Neural progenitor cell (in vitro differentiated cells): ENCODE data around the gene TIAM1. TPM values are rescaled to one million over a fixed set of nuclear protein-coding genes. Genes with fewer than 3 reads are reported as not detected.

Experiments
- DNase-seq: peaks from one replicate; pipeline ENCODE4 v3.0.0-alpha.2; 2016; ENCODE audit warnings: low spot score
- H2AFZ ChIP-seq: fragments of 200-600 bp; sonication (generic); replicated peaks from 2 replicates; pipeline ENCODE4 v1.6.1; 2016; ENCODE audit warnings: antibody characterized with exemption
- H3F3A ChIP-seq: fragments of 200-600 bp; sonication (generic); 2 replicates; pipeline ENCODE4 v1.6.1; 2016; ENCODE audit warnings: antibody characterized with exemption, low read depth
- H3K27ac ChIP-seq: fragments of 200-600 bp; sonication (generic); 2 replicates; pipeline ENCODE4 v1.5.1; 2016; ENCODE audit warnings: mild to moderate bottlenecking
- H3K27me3 ChIP-seq: fragments of 200-600 bp; sonication (generic); 2 replicates; pipeline ENCODE4 v1.6.1; 2016; ENCODE audit warnings: mild to moderate bottlenecking, moderate library complexity
- H3K36me3 ChIP-seq: fragments of 200-600 bp; sonication (generic); 2 replicates; pipeline ENCODE4 v1.5.1; 2016
- H3K4me1 ChIP-seq: fragments of 200-600 bp; sonication (generic); 2 replicates; pipeline ENCODE4 v1.6.1; 2016; ENCODE audit warnings: mixed run types
- H3K4me2 ChIP-seq: fragments of 200-600 bp; sonication (generic); 2 replicates; pipeline ENCODE4 v1.6.1; 2016
- H3K4me3 ChIP-seq: fragments of 200-600 bp; sonication (generic); 2 replicates; pipeline ENCODE4 v1.5.1; 2016
- H3K79me2 ChIP-seq: fragments of 200-600 bp; sonication (generic); 2 replicates; pipeline ENCODE4 v1.6.1; 2016; ENCODE audit warnings: low read depth
- H3K9ac ChIP-seq: fragments of 200-600 bp; sonication (generic); 2 replicates; pipeline ENCODE4 v1.6.1; 2016
- H3K9me3 ChIP-seq: fragments of 200-600 bp; sonication (generic); 2 replicates; pipeline ENCODE4 v1.5.1; 2016; ENCODE audit warnings: low read depth
- H4K20me1 ChIP-seq: fragments of 200-600 bp; sonication (generic); 2 replicates; pipeline ENCODE4 v1.6.1; 2016; ENCODE audit warnings: low read depth
- H3K27ac Mint-ChIP-seq: 3 replicates; pipeline ENCODE4 v1.8.0; 2021; ENCODE audit warnings: mixed read lengths
- H3K27me3 Mint-ChIP-seq: 2 replicates; pipeline ENCODE4 v1.8.0; 2022; ENCODE audit warnings: low read depth, mild to moderate bottlenecking, inconsistent platforms, moderate library complexity, mixed read lengths; ENCODE audit not compliant: insufficient read depth
- H3K36me3 Mint-ChIP-seq: 3 replicates; pipeline ENCODE4 v1.8.0; 2021; ENCODE audit warnings: mixed read lengths
- H3K4me1 Mint-ChIP-seq: 3 replicates; pipeline ENCODE4 v1.8.0; 2021; ENCODE audit warnings: mixed read lengths
- H3K4me3 Mint-ChIP-seq: 3 replicates; pipeline ENCODE4 v1.8.0; 2021; ENCODE audit warnings: mild to moderate bottlenecking, moderate library complexity, mixed read lengths
- H3K9me3 Mint-ChIP-seq: 3 replicates; pipeline ENCODE4 v1.8.0; 2020; ENCODE audit warnings: mixed read lengths
- EZH2 ChIP-seq: fragments of 200-600 bp; sonication (generic); IDR thresholded peaks from 2 replicates; pipeline ENCODE4 v1.6.1; 2017; ENCODE audit warnings: antibody characterized with exemption, mild to moderate bottlenecking, moderate library complexity
- EZH2phosphoT487 ChIP-seq: fragments of 200-600 bp; sonication (generic); IDR thresholded peaks from 2 replicates; pipeline ENCODE4 v1.6.1; 2017; ENCODE audit warnings: antibody characterized with exemption
- total RNA-seq: library from RNA; depleted of rRNA; stranded (reverse); fragments of >200 nt; gene quantifications from 2 replicates; pipeline ENCODE4 v1.2.3, GENCODE V29; 2015; ENCODE audit warnings: low replicate concordance
- TF ChIP-seq, protein P1 (sequence below): fragments of 200-600 bp; sonication (generic); IDR thresholded peaks from 2 replicates; pipeline ENCODE4 v1.5.1; 2017; ENCODE audit warnings: antibody characterized with exemption, mild to moderate bottlenecking

Gene TIAM1
- total RNA-seq, 1 donor from 2014 or later, result 27.2 TPM

DNA sequence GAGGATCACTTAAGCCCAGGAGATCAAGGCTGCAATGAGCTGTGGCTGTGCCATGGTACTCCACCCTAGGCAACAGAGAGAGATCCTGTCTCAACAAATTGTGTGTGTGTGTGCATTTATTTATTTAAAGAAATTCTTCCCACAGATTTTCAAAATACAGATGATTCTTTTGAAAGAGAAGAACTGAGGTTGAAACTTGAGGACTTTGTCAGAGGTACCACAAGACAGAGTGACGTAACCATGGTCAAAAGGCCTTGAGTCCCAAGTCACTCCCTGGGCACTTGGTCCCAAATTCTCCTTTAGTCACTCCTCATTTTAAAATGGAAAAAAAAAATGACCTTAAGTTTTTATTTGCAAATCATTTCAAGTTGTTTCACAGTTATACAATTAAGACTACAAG lies 57.4 kb downstream of the TIAM1 start:
- Mint-ChIP-seq H3K36me3 (peaks cover 24% of the 10 kb centered on the region), H3K9me3 (peaks cover 9% of the 10 kb centered on the region), H3K4me1 (peaks cover 12% of the 10 kb centered on the region), H3K27me3 (peaks cover 2% of the 10 kb centered on the region), H3K27ac (no peak overlapping the region), H3K4me3 (no peak overlapping the region)
- no peaks in the 10 kb centered on the region for H3K79me2 ChIP-seq
- H2AFZ ChIP-seq, result no peak overlapping the region
- TF ChIP-seq, protein P1, sequence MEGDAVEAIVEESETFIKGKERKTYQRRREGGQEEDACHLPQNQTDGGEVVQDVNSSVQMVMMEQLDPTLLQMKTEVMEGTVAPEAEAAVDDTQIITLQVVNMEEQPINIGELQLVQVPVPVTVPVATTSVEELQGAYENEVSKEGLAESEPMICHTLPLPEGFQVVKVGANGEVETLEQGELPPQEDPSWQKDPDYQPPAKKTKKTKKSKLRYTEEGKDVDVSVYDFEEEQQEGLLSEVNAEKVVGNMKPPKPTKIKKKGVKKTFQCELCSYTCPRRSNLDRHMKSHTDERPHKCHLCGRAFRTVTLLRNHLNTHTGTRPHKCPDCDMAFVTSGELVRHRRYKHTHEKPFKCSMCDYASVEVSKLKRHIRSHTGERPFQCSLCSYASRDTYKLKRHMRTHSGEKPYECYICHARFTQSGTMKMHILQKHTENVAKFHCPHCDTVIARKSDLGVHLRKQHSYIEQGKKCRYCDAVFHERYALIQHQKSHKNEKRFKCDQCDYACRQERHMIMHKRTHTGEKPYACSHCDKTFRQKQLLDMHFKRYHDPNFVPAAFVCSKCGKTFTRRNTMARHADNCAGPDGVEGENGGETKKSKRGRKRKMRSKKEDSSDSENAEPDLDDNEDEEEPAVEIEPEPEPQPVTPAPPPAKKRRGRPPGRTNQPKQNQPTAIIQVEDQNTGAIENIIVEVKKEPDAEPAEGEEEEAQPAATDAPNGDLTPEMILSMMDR, result no peak
- TF ChIP-seq EZH2phosphoT487 (no peak), EZH2 (no peak)
- no peaks in the 10 kb centered on the region for H3K36me3 ChIP-seq
- H3K9ac ChIP-seq, result no peak overlapping the region
- no peaks in the 10 kb centered on the region for H4K20me1 ChIP-seq
- H3K27me3 ChIP-seq, result no peaks in the 10 kb centered on the region
- peaks cover 5% of the 10 kb centered on the region for H3K9me3 ChIP-seq
- H3F3A ChIP-seq, result no peaks in the 10 kb centered on the region
- no peak for DNase-seq
- H3K4me1 ChIP-seq, result no peaks in the 10 kb centered on the region
- H3K4me3 ChIP-seq, result no peak overlapping the region
- no peak overlapping the region for H3K4me2 ChIP-seq
- H3K27ac ChIP-seq, result no peak overlapping the region

DNA sequence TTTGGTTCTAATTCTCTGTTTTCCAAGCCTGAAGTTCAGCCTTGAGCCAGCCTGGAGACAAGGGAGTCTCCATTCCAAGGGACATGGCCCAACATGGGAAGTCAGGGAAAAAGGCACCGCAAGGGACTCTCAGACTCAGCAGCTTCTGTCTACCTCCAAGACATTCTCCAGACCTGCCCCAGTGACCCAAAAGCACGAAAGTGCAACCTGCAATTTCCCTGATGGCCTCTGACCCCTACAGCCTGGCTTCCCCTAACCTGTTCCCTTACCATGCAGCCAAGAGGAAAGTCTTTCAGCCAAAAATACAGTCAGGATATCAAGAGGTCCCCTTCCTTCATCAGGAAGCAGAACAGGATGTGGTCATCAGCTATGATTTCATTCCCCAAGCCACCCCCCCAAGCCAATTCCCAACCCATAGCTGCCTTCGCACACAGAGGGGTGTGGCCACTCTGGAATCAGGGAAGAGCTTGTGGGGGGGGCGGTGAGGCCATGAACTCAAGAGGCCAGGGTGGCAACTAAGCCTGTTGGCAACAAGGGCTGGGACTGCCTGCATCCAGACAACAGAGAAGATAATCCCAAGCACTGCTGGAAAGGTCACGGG lies 59.2 kb downstream of the TIAM1 start:
- Mint-ChIP-seq H3K4me1 (peaks cover 12% of the 10 kb centered on the region), H3K4me3 (no peak overlapping the region), H3K36me3 (peaks cover 20% of the 10 kb centered on the region), H3K9me3 (peaks cover 8% of the 10 kb centered on the region), H3K27me3 (peaks cover 3% of the 10 kb centered on the region), H3K27ac (no peak overlapping the region)
- no peak overlapping the region for H3K27ac ChIP-seq
- H3K79me2 ChIP-seq, result no peaks in the 10 kb centered on the region
- no peak for DNase-seq
- H3F3A ChIP-seq, result no peaks in the 10 kb centered on the region
- TF ChIP-seq EZH2phosphoT487 (no peak), EZH2 (no peak)
- TF ChIP-seq, protein P1, result no peak
- no peaks in the 10 kb centered on the region for H3K36me3 ChIP-seq
- H3K4me2 ChIP-seq, result no peak overlapping the region
- no peak overlapping the region for H3K4me3 ChIP-seq
- H3K9me3 ChIP-seq, result peaks cover 5% of the 10 kb centered on the region
- no peak overlapping the region for H3K9ac ChIP-seq
- H2AFZ ChIP-seq, result no peak overlapping the region
- H4K20me1 ChIP-seq, result no peaks in the 10 kb centered on the region
- no peaks in the 10 kb centered on the region for H3K27me3 ChIP-seq
- H3K4me1 ChIP-seq, result no peaks in the 10 kb centered on the region

DNA sequence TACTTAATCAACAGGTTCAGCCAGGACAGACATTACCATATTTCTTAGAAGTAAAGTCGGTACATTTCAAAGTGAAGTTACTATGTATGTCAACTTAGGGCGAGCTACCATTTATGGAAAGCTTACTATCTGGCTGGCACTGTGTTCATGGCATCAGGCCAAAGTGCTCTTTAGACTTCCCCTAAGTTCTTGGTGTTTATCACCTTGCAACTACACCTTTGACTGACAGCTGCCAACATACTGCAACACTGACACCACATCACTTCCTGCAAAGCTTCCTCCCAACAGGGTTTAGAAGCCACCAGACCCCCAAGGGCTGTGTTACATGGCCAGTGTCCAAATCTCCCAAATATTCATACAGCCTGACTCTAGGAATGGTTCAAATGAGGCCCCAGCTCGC lies 61.0 kb downstream of the TIAM1 start:
- no peaks in the 10 kb centered on the region for H3K27me3 ChIP-seq
- H3K36me3 Mint-ChIP-seq, result peaks cover 17% of the 10 kb centered on the region
- no peak overlapping the region for H3K4me3 Mint-ChIP-seq
- no peaks in the 10 kb centered on the region for H3K36me3 ChIP-seq
- peaks cover 12% of the 10 kb centered on the region for H3K4me1 Mint-ChIP-seq
- no peak overlapping the region for H3K27ac ChIP-seq
- no peak overlapping the region for H3K4me3 ChIP-seq
- H3K4me2 ChIP-seq, result no peak overlapping the region
- no peaks in the 10 kb centered on the region for H3K79me2 ChIP-seq
- no peak overlapping the region for H3K27ac Mint-ChIP-seq
- H3K9me3 ChIP-seq, result no peaks in the 10 kb centered on the region
- no peaks in the 10 kb centered on the region for H3F3A ChIP-seq
- no peaks in the 10 kb centered on the region for H3K4me1 ChIP-seq
- DNase-seq, result no peak
- no peak overlapping the region for H3K9ac ChIP-seq
- peaks cover 3% of the 10 kb centered on the region for H3K27me3 Mint-ChIP-seq
- H3K9me3 Mint-ChIP-seq, result peaks cover under 1% of the 10 kb centered on the region
- no peak overlapping the region for H2AFZ ChIP-seq
- no peak for TF ChIP-seq EZH2phosphoT487
- H4K20me1 ChIP-seq, result no peaks in the 10 kb centered on the region

DNA sequence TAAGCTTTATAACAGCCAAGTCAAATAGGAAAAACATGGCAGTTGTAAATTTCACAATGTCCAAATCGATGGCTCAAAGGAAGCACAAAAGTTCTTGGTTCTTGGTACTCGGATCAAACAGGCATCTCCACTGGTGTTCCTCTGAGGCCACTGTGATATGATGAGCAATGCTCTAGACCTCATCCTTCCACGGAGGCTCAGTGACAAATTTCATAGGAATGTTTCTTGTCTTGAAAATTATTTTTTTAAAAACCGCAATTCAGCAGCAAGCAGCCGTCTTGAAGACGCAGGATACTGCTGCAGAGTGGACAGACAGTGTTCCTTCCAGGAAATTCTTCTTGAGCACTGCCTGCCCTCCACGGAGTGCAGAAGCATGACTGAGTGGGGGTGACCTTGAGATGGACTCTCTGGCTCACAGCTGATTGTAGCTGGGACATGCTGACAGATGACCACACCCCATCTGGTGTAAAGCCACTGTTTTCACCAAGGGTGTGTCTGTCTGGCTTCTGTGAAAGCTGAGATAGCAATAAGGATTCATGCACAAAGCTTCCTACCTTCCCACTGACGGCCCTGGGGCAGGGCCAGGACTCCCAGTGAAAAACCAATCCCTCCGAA lies 61.9 kb downstream of the TIAM1 start:
- Histone ChIP-seq H3K4me3 (no peak overlapping the region), H4K20me1 (no peaks in the 10 kb centered on the region), H2AFZ (no peak overlapping the region), H3K4me1 (no peaks in the 10 kb centered on the region), H3K36me3 (no peaks in the 10 kb centered on the region), H3F3A (no peaks in the 10 kb centered on the region), H3K27me3 (no peaks in the 10 kb centered on the region), H3K4me2 (no peak overlapping the region), H3K9me3 (no peaks in the 10 kb centered on the region), H3K79me2 (no peaks in the 10 kb centered on the region), H3K27ac (no peak overlapping the region), H3K9ac (no peak overlapping the region)
- DNase-seq, result no peak
- TF ChIP-seq EZH2 (no peak), EZH2phosphoT487 (no peak)
- TF ChIP-seq, protein P1, result no peak
- Mint-ChIP-seq H3K4me3 (no peak overlapping the region), H3K27me3 (peaks cover 3% of the 10 kb centered on the region), H3K27ac (no peak overlapping the region), H3K36me3 (peaks cover 14% of the 10 kb centered on the region), H3K4me1 (peaks cover 12% of the 10 kb centered on the region), H3K9me3 (no peaks in the 10 kb centered on the region)
